ENCODE measurements around the gene NPVF.
A peak's percentile ranks its signal among the peaks of the same experiment; 100 is the strongest.

Gene NPVF, protein sequence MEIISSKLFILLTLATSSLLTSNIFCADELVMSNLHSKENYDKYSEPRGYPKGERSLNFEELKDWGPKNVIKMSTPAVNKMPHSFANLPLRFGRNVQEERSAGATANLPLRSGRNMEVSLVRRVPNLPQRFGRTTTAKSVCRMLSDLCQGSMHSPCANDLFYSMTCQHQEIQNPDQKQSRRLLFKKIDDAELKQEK

GRCh38 chr7:25228386-25228785, at the start of gene NPVF:
TSS of gene NPVF (minus strand) at chr7:25228486. CDS start at chr7:25228439, 47 bp downstream.
- no peak for DNase-seq (ENCODE audit: low spot score)
- TF ChIP-seq, protein P1, sequence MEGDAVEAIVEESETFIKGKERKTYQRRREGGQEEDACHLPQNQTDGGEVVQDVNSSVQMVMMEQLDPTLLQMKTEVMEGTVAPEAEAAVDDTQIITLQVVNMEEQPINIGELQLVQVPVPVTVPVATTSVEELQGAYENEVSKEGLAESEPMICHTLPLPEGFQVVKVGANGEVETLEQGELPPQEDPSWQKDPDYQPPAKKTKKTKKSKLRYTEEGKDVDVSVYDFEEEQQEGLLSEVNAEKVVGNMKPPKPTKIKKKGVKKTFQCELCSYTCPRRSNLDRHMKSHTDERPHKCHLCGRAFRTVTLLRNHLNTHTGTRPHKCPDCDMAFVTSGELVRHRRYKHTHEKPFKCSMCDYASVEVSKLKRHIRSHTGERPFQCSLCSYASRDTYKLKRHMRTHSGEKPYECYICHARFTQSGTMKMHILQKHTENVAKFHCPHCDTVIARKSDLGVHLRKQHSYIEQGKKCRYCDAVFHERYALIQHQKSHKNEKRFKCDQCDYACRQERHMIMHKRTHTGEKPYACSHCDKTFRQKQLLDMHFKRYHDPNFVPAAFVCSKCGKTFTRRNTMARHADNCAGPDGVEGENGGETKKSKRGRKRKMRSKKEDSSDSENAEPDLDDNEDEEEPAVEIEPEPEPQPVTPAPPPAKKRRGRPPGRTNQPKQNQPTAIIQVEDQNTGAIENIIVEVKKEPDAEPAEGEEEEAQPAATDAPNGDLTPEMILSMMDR (IDR thresholded peaks at IDR 0.05; ENCODE audit: extremely low read depth, missing control alignments): no peak

- TF ChIP-seq, protein P1 (IDR thresholded peaks at IDR 0.05; ENCODE audit: extremely low read depth, missing control alignments): no peak
- DNase-seq (ENCODE audit: low spot score): no peak
These were observed 44.0 kb upstream of the NPVF start for GRCh38 chr7:25272265-25272664.

GRCh38 chr7:25263337-25263736, 35.1 kb upstream of the NPVF start:
- no peak for DNase-seq (ENCODE audit: low spot score)
- TF ChIP-seq, protein P1 (IDR thresholded peaks at IDR 0.05; ENCODE audit: extremely low read depth, missing control alignments): no peak

DNA sequence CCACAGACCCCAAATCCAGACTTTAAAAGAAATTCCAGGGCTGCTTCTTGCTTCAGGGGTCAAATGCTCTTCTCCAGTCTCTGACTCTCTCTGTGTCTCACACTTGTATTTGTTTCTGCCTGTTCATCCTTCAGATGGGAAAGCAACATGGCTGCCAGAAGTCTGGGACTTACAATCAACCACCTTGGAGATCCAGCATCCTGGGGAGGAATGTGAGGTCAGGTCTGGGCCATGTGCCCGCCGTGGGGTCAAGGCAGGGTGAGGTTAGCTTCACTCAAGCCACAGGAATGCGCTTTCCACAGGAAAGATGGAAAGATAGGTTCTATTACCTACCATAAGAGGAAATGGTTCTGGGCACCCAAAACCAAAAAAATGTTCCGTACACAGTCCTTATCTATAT, 34.3 kb upstream of the NPVF start:
- TF ChIP-seq, protein P1 (IDR thresholded peaks at IDR 0.05; ENCODE audit: extremely low read depth, missing control alignments): no peak
- no peak for DNase-seq (ENCODE audit: low spot score)

- DNase-seq (ENCODE audit: low spot score): no peak
- TF ChIP-seq, protein P1 (IDR thresholded peaks at IDR 0.05; ENCODE audit: extremely low read depth, missing control alignments): no peak
These were observed 33.4 kb upstream of the NPVF start for GRCh38 chr7:25261545-25262140.

- TF ChIP-seq, protein P1 (IDR thresholded peaks at IDR 0.05; ENCODE audit: extremely low read depth, missing control alignments): no peak
- no peak for DNase-seq (ENCODE audit: low spot score)
These were observed 32.7 kb upstream of the NPVF start for GRCh38 chr7:25260862-25261494.

GRCh38 chr7:25259487-25260243, 31.4 kb upstream of the NPVF start:
- DNase-seq (ENCODE audit: low spot score): peak; percentile 57
- TF ChIP-seq, protein P1 (IDR thresholded peaks at IDR 0.05; ENCODE audit: extremely low read depth, missing control alignments): peak; percentile 71

Measured in GM20000 (cell line).